Esophagus squamous epithelium (tissue), 4 donors: Measurements from ENCODE around the gene ILF2.

Source experiments
- CTCF ChIP-seq, 6 experiments: fragments of 450-650 bp in 4 of 6; fragments of 200-600 bp in 2 of 6; sonication (generic) in 2 of 6; IDR thresholded peaks; one replicate each; pipeline ENCODE4 v1.5.1; 2016 to 2019; ENCODE audit warnings: antibody characterized with exemption in 6 of 6, mild to moderate bottlenecking in 4 of 6, moderate library complexity in 4 of 6
- POLR2A ChIP-seq, 4 donors: fragments of 450-650 bp; IDR thresholded peaks; one replicate each; pipeline ENCODE4 v1.6.1; 2017; ENCODE audit warnings: antibody characterized with exemption in 4 of 4, mild to moderate bottlenecking in 4 of 4, moderate library complexity in 3 of 4

- TF ChIP-seq CTCF (IDR thresholded peaks at IDR 0.05) (no peak), POLR2A (IDR thresholded peaks at IDR 0.05) (no peak)
Observed at GRCh38 chr1:153696741-153697140, 25.9 kb upstream of the ILF2 start.
